ENCODE results near the gene CLEC17A.

GRCh38 chr19:14555918-14556661 lies 26.8 kb upstream of the CLEC17A start:
- TF ChIP-seq CTCF (tag by site-specific recombination; IDR thresholded peaks at IDR 0.05) = no peak
- TF ChIP-seq ZNF2 (tag by site-specific recombination; IDR thresholded peaks at IDR 0.05) = no peak
- no peak for TF ChIP-seq ZNF670 (tag by site-specific recombination; IDR thresholded peaks at IDR 0.05; ENCODE audit: low read depth)
- TF ChIP-seq ZNF768 (tag by site-specific recombination; IDR thresholded peaks at IDR 0.05) = no peak
